ENCODE results near the gene POU2F2. TPM values are rescaled to one million over a fixed set of nuclear protein-coding genes. Genes with fewer than 3 reads are reported as not detected.

Gene POU2F2
- total and polyA plus RNA-seq, 2 donors (not counting 3 experiments of a cell fraction or from before 2014, with no cell fraction given) = 4.0 to 4.1 TPM

- Histone ChIP-seq H3K79me2 (ENCODE audit: control insufficient read depth, insufficient read depth, low read length) (no peaks in the 10 kb centered on the region), H3K36me3 (ENCODE audit: control insufficient read depth in 2 of 2, extremely low read depth in 1 of 2, insufficient read depth in 2 of 2, low read length in 2 of 2) (peaks cover 0 to 2% of the 10 kb centered on the region in 2 experiments), H3K4me3 (replicated peaks in 1 of 3; ENCODE audit: insufficient read depth in 1 of 3, low read depth in 1 of 3, low read length in 3 of 3) (no peak overlapping the region), H2AFZ (ENCODE audit: low read depth, low read length) (no peak overlapping the region), H3K9ac (replicated peaks; ENCODE audit: extremely low read depth, insufficient read depth, low read length) (peak overlapping the region; percentile 56), H3K4me1 (ENCODE audit: control insufficient read depth, extremely low read depth, insufficient read depth, low read length) (peaks cover 29% of the 10 kb centered on the region), H3K9me3 (replicated peaks; ENCODE audit: control insufficient read depth, insufficient read depth, low read length) (no peaks in the 10 kb centered on the region), H4K20me1 (replicated peaks; ENCODE audit: control insufficient read depth, extremely low read depth, insufficient read depth, low read length) (no peaks in the 10 kb centered on the region), H3K4me2 (ENCODE audit: insufficient read depth, low read length) (peak overlapping the region; percentile 44), H3K27me3 (ENCODE audit: control insufficient read depth in 2 of 2, insufficient read depth in 2 of 2, low read length in 2 of 2) (no peaks in the 10 kb centered on the region), H3K9me1 (replicated peaks; ENCODE audit: control insufficient read depth, extremely low read depth, insufficient read depth, low read length) (no peaks in the 10 kb centered on the region), H3K27ac (ENCODE audit: insufficient read depth, low read depth, low read length) (peak overlapping the region; percentile 88)
- TF ChIP-seq JUN (IDR thresholded peaks at IDR 0.05; ENCODE audit: borderline replicate concordance, insufficient read depth, insufficient read length, low read depth) (no peak), CTCF (IDR thresholded peaks at IDR 0.05; ENCODE audit: extremely low read depth in 1 of 2, insufficient read depth in 1 of 2, low read depth in 1 of 2, low read length in 2 of 2) (no peak), POLR2AphosphoS5 (IDR thresholded peaks at IDR 0.05; ENCODE audit: insufficient read depth, low read depth, low read length) (no peak), GATA2 (IDR thresholded peaks at IDR 0.05; ENCODE audit: insufficient read depth, insufficient read length, low read depth, low read length) (no peak), MAX (IDR thresholded peaks at IDR 0.05; ENCODE audit: insufficient read depth, insufficient read length) (no peak), EZH2 (IDR thresholded peaks at IDR 0.05; ENCODE audit: borderline replicate concordance, low read depth, low read length, severe bottlenecking) (no peak), POLR2A (IDR thresholded peaks at IDR 0.05; ENCODE audit: low read depth, low read length) (no peak)
- ChIA-PET CTCF (interaction anchor here (1.0 to 4.1 kb wide), 13 partner anchors 10 to 130 kb away, joined by 3 to 31 read pairs (median 6); partner anchors contain the start of genes GSK3A and POU2F2), POLR2A (interaction anchor here (1.4 kb wide), 1 partner anchor 22 kb away, joined by 3 read pairs; no protein-coding TSS in a partner anchor)
- FAIRE-seq (no peak), DNase-seq (ENCODE audit: low read depth, low spot score) (no peak)
- no TSS peak for BruUV-seq (replicated peaks)
- intact Hi-C loops (cut with micrococcal nuclease) = no loop called here
- dilution Hi-C loops (cut with MboI; ENCODE audit: extremely low pct_ligation_motif_present, low sequenced_read_pairs) = no loop called here
Measured at GRCh38 chr19:42114412-42114811, 17.8 kb downstream of the POU2F2 start.
